ENCODE measurements around the gene OR6P1.

The OR6P1 gene

DNA sequence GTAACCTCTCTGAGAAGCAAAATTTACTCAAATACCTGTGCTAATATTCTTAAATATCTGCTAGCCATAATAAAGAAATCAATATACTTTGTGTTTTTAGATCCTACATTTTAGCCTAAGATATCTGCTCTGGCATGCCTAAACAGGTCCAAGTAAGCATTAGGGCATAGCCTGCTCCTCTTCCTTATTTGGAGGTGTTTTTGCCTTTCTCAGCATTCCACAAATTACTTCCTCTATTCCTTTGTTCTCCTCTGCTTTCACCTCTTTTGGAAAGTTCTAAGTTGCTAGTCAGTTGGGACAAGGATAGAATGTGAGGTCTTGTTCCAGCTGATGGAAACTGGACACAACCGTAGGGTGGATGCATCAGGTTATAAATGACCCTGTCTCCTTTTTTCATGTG, 16.6 kb upstream of the OR6P1 start:
- H2AFZ ChIP-seq (ENCODE audit: low read length), result no peak overlapping the region
- DNase-seq, result no peak
- no peaks in the 10 kb centered on the region for H3K4me1 ChIP-seq (ENCODE audit: low read length)
- H3K36me3 ChIP-seq (replicated peaks; ENCODE audit: insufficient read depth, low read length), result no peaks in the 10 kb centered on the region
- no peak overlapping the region for H3K4me2 ChIP-seq (ENCODE audit: low read depth, low read length)
- no peaks in the 10 kb centered on the region for H3K9me3 ChIP-seq (replicated peaks; ENCODE audit: insufficient read depth, low read length)
- H3K27ac ChIP-seq (ENCODE audit: low read length), result no peak overlapping the region
- H3K9ac ChIP-seq (ENCODE audit: low read length), result no peak overlapping the region
- no peaks in the 10 kb centered on the region for H3K79me2 ChIP-seq (ENCODE audit: low read length)
- no peaks in the 10 kb centered on the region for H4K20me1 ChIP-seq (ENCODE audit: insufficient read depth, low read length)
- no peak for TF ChIP-seq EZH2phosphoT487 (IDR thresholded peaks at IDR 0.05; ENCODE audit: low read length)
- no peak for TF ChIP-seq EZH2 (optimal IDR thresholded peaks at IDR 0.05; ENCODE audit: low read depth, low read length)
- TF ChIP-seq, protein P1, sequence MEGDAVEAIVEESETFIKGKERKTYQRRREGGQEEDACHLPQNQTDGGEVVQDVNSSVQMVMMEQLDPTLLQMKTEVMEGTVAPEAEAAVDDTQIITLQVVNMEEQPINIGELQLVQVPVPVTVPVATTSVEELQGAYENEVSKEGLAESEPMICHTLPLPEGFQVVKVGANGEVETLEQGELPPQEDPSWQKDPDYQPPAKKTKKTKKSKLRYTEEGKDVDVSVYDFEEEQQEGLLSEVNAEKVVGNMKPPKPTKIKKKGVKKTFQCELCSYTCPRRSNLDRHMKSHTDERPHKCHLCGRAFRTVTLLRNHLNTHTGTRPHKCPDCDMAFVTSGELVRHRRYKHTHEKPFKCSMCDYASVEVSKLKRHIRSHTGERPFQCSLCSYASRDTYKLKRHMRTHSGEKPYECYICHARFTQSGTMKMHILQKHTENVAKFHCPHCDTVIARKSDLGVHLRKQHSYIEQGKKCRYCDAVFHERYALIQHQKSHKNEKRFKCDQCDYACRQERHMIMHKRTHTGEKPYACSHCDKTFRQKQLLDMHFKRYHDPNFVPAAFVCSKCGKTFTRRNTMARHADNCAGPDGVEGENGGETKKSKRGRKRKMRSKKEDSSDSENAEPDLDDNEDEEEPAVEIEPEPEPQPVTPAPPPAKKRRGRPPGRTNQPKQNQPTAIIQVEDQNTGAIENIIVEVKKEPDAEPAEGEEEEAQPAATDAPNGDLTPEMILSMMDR (IDR thresholded peaks at IDR 0.05; ENCODE audit: low read length), result no peak
- H3K27me3 ChIP-seq (replicated peaks; ENCODE audit: insufficient read depth, low read length), result no peaks in the 10 kb centered on the region
- no peaks in the 10 kb centered on the region for H3K9me2 ChIP-seq (replicated peaks; ENCODE audit: insufficient read depth, low read length)
- no peak overlapping the region for H3K4me3 ChIP-seq (ENCODE audit: low read length)
- H3F3A ChIP-seq (ENCODE audit: insufficient read depth, low read length), result no peaks in the 10 kb centered on the region

DNA sequence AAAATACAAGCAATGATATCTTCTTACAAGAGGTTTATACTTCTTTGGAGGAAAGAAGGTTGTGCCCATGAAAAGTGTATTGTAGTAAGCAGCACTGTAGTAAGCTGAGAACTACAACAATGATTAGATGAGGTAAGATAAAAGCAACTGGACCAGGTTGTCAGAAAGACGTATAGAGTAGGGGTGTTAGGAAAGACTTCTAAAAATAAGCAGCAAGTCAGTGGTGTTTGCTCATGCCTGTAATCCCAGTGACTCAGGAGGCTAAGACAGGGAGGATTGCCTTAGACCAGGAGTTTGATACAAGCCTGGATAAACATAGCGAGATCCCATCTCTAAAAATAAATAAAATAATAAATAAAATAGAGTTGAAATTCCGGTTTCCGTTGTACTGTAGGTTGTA, 13.6 kb upstream of the OR6P1 start:
- Histone ChIP-seq H3K4me1 (ENCODE audit: low read length) (no peaks in the 10 kb centered on the region), H3K27me3 (replicated peaks; ENCODE audit: insufficient read depth, low read length) (no peaks in the 10 kb centered on the region), H3K9me2 (replicated peaks; ENCODE audit: insufficient read depth, low read length) (no peaks in the 10 kb centered on the region), H4K20me1 (ENCODE audit: insufficient read depth, low read length) (no peaks in the 10 kb centered on the region), H3K27ac (ENCODE audit: low read length) (no peak overlapping the region), H3F3A (ENCODE audit: insufficient read depth, low read length) (no peaks in the 10 kb centered on the region), H3K9me3 (replicated peaks; ENCODE audit: insufficient read depth, low read length) (no peaks in the 10 kb centered on the region), H2AFZ (ENCODE audit: low read length) (no peak overlapping the region), H3K4me3 (ENCODE audit: low read length) (no peak overlapping the region), H3K4me2 (ENCODE audit: low read depth, low read length) (no peak overlapping the region), H3K79me2 (ENCODE audit: low read length) (no peaks in the 10 kb centered on the region), H3K36me3 (replicated peaks; ENCODE audit: insufficient read depth, low read length) (no peaks in the 10 kb centered on the region), H3K9ac (ENCODE audit: low read length) (no peak overlapping the region)
- DNase-seq, result no peak
- TF ChIP-seq EZH2 (optimal IDR thresholded peaks at IDR 0.05; ENCODE audit: low read depth, low read length) (no peak), EZH2phosphoT487 (IDR thresholded peaks at IDR 0.05; ENCODE audit: low read length) (no peak)
- TF ChIP-seq, protein P1 (IDR thresholded peaks at IDR 0.05; ENCODE audit: low read length), result no peak

DNA sequence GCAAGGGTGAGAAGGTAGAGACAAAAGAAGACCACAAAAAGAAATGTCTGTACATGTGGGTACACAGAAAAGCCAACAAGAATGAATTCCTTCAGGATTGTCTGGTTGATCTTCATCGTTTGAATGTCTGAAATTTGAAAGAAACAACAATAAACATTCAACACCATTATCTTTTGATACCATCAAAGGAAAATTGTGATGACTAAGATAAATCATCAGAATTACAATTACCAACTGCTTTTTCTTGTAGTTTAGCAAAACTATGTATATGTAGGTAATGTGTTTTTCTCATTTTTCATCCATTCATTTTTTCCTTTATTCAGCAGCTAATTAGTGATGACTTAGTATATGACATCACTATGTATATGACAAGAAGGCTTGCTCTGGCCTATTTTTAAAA, 9.4 kb upstream of the OR6P1 start, which contains the start of gene OR10X1:
Gene OR10X1 (minus strand): TSS at position 167 of the 400 bp plus-strand sequence. CDS start 0 bp downstream, at position 167.
- H3K9me2 ChIP-seq (replicated peaks; ENCODE audit: insufficient read depth, low read length), result no peaks in the 10 kb centered on the region
- H3F3A ChIP-seq (ENCODE audit: insufficient read depth, low read length), result no peaks in the 10 kb centered on the region
- H3K4me2 ChIP-seq (ENCODE audit: low read depth, low read length), result no peak within 1 kb of the TSS
- no peaks in the 10 kb centered on the region for H3K4me1 ChIP-seq (ENCODE audit: low read length)
- no peaks in the 10 kb centered on the region for H4K20me1 ChIP-seq (ENCODE audit: insufficient read depth, low read length)
- TF ChIP-seq, protein P1 (IDR thresholded peaks at IDR 0.05; ENCODE audit: low read length), result no peak
- TF ChIP-seq EZH2phosphoT487 (IDR thresholded peaks at IDR 0.05; ENCODE audit: low read length), result no peak
- no peak for TF ChIP-seq EZH2 (optimal IDR thresholded peaks at IDR 0.05; ENCODE audit: low read depth, low read length)
- no peak within 1 kb of the TSS for H3K9ac ChIP-seq (ENCODE audit: low read length)
- H3K9me3 ChIP-seq (replicated peaks; ENCODE audit: insufficient read depth, low read length), result no peaks in the 10 kb centered on the region
- H3K27me3 ChIP-seq (replicated peaks; ENCODE audit: insufficient read depth, low read length), result no peaks in the 10 kb centered on the region
- no peaks in the 10 kb centered on the region for H3K36me3 ChIP-seq (replicated peaks; ENCODE audit: insufficient read depth, low read length)
- DNase-seq, result no peak
- H3K4me3 ChIP-seq (ENCODE audit: low read length), result no peak within 1 kb of the TSS
- H2AFZ ChIP-seq (ENCODE audit: low read length), result no peak within 1 kb of the TSS
- H3K79me2 ChIP-seq (ENCODE audit: low read length), result no peaks in the 10 kb centered on the region
- no peak within 1 kb of the TSS for H3K27ac ChIP-seq (ENCODE audit: low read length)

Data from MM.1S (cell line).